HL-60 (cell line): ENCODE data around the gene CTSA.

Source experiments
- POLR2AphosphoS5 ChIP-seq: IDR thresholded peaks from 2 replicates; pipeline ENCODE4 v1.6.1; 2012; ENCODE audit warnings: low read depth
- TF ChIP-seq, protein P1 (sequence below): IDR thresholded peaks from one replicate; pipeline ENCODE4 v1.5.1; 2011; ENCODE audit warnings: low read length, control low read depth, inconsistent platforms; ENCODE audit not compliant: insufficient read depth
- TF ChIP-seq, protein P2 (sequence below): IDR thresholded peaks from 2 replicates; pipeline ENCODE4 v1.6.1; 2012; ENCODE audit warnings: low read depth; ENCODE audit not compliant: insufficient replicate concordance

DNA sequence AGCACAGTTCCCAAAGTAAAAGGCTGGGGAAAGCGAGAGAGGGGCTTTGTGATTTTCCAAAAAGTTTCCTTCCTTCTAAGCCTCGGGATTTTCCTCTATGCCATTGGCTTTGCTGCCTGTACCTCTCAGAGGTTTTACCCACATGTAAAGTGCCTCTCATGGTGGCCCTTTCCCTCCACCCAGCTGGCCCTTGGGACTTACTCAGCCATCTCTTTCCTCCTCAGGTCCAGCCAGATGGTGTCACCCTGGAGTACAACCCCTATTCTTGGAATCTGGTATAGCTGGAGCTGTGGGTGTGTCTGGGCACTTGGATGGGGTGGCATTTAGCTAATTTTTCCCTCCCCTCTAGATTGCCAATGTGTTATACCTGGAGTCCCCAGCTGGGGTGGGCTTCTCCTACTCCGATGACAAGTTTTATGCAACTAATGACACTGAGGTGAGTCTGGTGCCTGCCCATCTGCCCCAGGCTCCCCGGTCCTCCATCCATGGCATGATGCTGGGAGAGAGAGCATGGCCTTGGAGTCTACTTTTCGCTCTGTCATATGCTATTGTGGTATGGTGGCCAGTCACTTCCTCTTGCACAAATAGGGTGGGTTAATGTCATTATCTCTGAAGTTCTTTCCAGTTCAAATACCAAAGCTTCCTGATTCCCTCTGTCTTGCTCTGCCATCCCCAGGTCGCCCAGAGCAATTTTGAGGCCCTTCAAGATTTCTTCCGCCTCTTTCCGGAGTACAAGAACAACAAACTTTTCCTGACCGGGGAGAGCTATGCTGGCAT lies 1.1 kb downstream of the CTSA start:
- TF ChIP-seq, protein P1, sequence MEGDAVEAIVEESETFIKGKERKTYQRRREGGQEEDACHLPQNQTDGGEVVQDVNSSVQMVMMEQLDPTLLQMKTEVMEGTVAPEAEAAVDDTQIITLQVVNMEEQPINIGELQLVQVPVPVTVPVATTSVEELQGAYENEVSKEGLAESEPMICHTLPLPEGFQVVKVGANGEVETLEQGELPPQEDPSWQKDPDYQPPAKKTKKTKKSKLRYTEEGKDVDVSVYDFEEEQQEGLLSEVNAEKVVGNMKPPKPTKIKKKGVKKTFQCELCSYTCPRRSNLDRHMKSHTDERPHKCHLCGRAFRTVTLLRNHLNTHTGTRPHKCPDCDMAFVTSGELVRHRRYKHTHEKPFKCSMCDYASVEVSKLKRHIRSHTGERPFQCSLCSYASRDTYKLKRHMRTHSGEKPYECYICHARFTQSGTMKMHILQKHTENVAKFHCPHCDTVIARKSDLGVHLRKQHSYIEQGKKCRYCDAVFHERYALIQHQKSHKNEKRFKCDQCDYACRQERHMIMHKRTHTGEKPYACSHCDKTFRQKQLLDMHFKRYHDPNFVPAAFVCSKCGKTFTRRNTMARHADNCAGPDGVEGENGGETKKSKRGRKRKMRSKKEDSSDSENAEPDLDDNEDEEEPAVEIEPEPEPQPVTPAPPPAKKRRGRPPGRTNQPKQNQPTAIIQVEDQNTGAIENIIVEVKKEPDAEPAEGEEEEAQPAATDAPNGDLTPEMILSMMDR = no peak
- TF ChIP-seq, protein P2, sequence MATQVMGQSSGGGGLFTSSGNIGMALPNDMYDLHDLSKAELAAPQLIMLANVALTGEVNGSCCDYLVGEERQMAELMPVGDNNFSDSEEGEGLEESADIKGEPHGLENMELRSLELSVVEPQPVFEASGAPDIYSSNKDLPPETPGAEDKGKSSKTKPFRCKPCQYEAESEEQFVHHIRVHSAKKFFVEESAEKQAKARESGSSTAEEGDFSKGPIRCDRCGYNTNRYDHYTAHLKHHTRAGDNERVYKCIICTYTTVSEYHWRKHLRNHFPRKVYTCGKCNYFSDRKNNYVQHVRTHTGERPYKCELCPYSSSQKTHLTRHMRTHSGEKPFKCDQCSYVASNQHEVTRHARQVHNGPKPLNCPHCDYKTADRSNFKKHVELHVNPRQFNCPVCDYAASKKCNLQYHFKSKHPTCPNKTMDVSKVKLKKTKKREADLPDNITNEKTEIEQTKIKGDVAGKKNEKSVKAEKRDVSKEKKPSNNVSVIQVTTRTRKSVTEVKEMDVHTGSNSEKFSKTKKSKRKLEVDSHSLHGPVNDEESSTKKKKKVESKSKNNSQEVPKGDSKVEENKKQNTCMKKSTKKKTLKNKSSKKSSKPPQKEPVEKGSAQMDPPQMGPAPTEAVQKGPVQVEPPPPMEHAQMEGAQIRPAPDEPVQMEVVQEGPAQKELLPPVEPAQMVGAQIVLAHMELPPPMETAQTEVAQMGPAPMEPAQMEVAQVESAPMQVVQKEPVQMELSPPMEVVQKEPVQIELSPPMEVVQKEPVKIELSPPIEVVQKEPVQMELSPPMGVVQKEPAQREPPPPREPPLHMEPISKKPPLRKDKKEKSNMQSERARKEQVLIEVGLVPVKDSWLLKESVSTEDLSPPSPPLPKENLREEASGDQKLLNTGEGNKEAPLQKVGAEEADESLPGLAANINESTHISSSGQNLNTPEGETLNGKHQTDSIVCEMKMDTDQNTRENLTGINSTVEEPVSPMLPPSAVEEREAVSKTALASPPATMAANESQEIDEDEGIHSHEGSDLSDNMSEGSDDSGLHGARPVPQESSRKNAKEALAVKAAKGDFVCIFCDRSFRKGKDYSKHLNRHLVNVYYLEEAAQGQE = no peak
- TF ChIP-seq POLR2AphosphoS5 = no peak
